IPS-15b (cell line): Measurements from ENCODE around the gene CEP76.
"Not testable (repeated sequence)": the region's sequence is repeated elsewhere in the genome, so short reads cannot be mapped to it uniquely, and the experiment has no call there.

Source experiments
- H3K27me3 ChIP-seq: one replicate; pipeline ENCODE4 v1.6.1; 2013; ENCODE audit warnings: low read length; ENCODE audit not compliant: control insufficient read depth, insufficient read depth
- H3K36me3 ChIP-seq: one replicate; pipeline ENCODE4 v1.6.1; 2013; ENCODE audit warnings: low read length; ENCODE audit not compliant: control insufficient read depth, insufficient read depth
- H3K4me1 ChIP-seq: one replicate; pipeline ENCODE4 v1.6.1; 2013; ENCODE audit warnings: mild to moderate bottlenecking, low read length; ENCODE audit not compliant: control insufficient read depth, insufficient read depth
- H3K4me3 ChIP-seq: one replicate; pipeline ENCODE4 v1.5.1; 2013; ENCODE audit warnings: low read depth, low read length
- H3K9ac ChIP-seq: one replicate; pipeline ENCODE4 v1.6.1; 2013; ENCODE audit warnings: low read depth, mild to moderate bottlenecking, low read length
- H3K9me3 ChIP-seq: one replicate; pipeline ENCODE4 v1.6.1; 2013; ENCODE audit warnings: mild to moderate bottlenecking, low read length; ENCODE audit not compliant: control insufficient read depth, insufficient read depth

CEP76 gene

GRCh38 chr18:12637393-12637792 is 65.1 kb downstream of the CEP76 start:
- H3K36me3 ChIP-seq: no peaks in the 10 kb centered on the region
- H3K27me3 ChIP-seq: no peaks in the 10 kb centered on the region
- no peaks in the 10 kb centered on the region for H3K4me1 ChIP-seq
- no peak overlapping the region for H3K4me3 ChIP-seq
- no peaks in the 10 kb centered on the region for H3K9me3 ChIP-seq
- no peak overlapping the region for H3K9ac ChIP-seq

GRCh38 chr18:12631831-12632477 is 70.6 kb downstream of the CEP76 start:
- Histone ChIP-seq H3K9ac (no peak overlapping the region), H3K9me3 (no peaks in the 10 kb centered on the region), H3K4me1 (no peaks in the 10 kb centered on the region), H3K36me3 (no peaks in the 10 kb centered on the region), H3K4me3 (no peak overlapping the region), H3K27me3 (no peaks in the 10 kb centered on the region)

GRCh38 chr18:12630136-12630535 is 72.4 kb downstream of the CEP76 start:
- H3K36me3 ChIP-seq: no peaks in the 10 kb centered on the region
- H3K4me3 ChIP-seq: no peak overlapping the region
- no peaks in the 10 kb centered on the region for H3K4me1 ChIP-seq
- no peaks in the 10 kb centered on the region for H3K27me3 ChIP-seq
- no peak overlapping the region for H3K9ac ChIP-seq
- no peaks in the 10 kb centered on the region for H3K9me3 ChIP-seq

- H3K27me3 ChIP-seq: no peaks in the 10 kb centered on the region
- no peak overlapping the region for H3K4me3 ChIP-seq
- no peaks in the 10 kb centered on the region for H3K9me3 ChIP-seq
- no peak overlapping the region for H3K9ac ChIP-seq
- no peaks in the 10 kb centered on the region for H3K4me1 ChIP-seq
- no peaks in the 10 kb centered on the region for H3K36me3 ChIP-seq
Measured at GRCh38 chr18:12628706-12629702, 73.5 kb downstream of the CEP76 start.

- H3K36me3 ChIP-seq, H3K9ac ChIP-seq, H3K9me3 ChIP-seq, H3K27me3 ChIP-seq, H3K4me3 ChIP-seq, H3K4me1 ChIP-seq: not testable (repeated sequence)
Measured at GRCh38 chr18:12627199-12627598, 75.3 kb downstream of the CEP76 start.

GRCh38 chr18:12625241-12625640 is 77.3 kb downstream of the CEP76 start:
- no peaks in the 10 kb centered on the region for H3K4me1 ChIP-seq
- H3K36me3 ChIP-seq: no peaks in the 10 kb centered on the region
- no peak overlapping the region for H3K4me3 ChIP-seq
- no peak overlapping the region for H3K9ac ChIP-seq
- no peaks in the 10 kb centered on the region for H3K9me3 ChIP-seq
- no peaks in the 10 kb centered on the region for H3K27me3 ChIP-seq
